HuH-7 (cell line): ENCODE measurements around the gene C10orf143.
"Not testable (repeated sequence)": the region's sequence is repeated elsewhere in the genome, so short reads cannot be mapped to it uniquely, and the experiment has no call there.

Source experiments
- DNase-seq: peaks from one replicate; pipeline ENCODE4 v3.0.0; 2011; ENCODE audit warnings: low spot score

C10orf143 gene

DNA sequence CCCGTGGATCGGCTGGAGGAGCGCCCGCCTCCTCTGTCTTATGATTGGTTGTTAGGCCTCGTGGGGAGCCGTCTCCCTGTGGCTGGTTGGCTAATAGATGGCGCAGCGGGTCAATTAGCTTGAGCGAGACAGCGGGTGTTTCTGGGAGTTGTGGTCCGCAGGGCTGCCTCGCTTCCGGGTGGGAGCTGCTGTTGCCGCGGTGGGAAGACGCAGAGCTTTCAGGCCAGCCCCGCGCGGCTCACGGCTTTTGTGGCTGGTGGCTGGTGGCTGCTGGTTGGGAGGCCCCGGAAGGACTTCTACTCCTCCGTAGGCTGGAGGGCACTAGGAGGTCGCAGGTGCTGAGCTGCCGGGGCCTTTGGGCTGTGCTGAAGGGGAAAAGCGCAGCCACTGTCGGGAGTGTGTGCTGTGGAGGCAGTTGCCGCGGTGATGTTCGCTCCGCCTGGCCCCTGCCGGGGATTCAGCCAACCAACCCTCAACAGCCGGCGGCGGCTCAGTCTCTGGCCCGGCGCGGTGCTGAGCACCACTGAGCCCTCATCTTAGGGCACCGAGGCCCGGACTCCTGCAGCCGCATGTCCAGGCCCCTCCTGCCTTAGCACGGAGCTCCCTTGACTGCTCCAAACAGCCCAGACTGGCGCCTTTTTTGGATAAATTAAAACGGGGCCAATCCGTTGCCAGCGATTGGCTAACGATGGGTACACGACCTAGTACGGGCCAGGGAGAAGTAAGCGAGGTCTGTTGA, 652 bp upstream of the C10orf143 start:
- DNase-seq = peak; percentile 97

DNA sequence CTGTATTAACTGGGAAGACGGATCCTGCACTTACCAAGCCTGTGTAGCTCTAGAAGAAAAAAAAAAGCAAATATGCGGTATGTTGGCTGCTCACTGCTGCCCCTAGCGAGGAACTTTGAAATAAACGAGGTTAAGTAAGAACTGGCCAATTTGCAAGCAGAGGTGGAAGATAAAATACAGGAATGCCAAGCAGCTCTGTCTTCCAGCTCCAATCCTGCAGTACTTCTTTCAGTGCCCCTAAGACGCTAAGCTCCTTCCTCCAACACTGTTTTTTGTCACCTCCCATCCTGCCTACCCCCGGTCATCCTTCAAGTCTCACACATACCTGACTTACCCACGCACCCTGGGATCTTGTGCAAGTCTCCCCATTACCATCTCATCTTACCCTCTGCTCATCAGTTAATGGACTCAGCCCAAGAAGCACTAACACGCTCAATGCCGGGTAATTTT, 809 bp downstream of the C10orf143 start:
- peak; percentile 67 for DNase-seq

DNA sequence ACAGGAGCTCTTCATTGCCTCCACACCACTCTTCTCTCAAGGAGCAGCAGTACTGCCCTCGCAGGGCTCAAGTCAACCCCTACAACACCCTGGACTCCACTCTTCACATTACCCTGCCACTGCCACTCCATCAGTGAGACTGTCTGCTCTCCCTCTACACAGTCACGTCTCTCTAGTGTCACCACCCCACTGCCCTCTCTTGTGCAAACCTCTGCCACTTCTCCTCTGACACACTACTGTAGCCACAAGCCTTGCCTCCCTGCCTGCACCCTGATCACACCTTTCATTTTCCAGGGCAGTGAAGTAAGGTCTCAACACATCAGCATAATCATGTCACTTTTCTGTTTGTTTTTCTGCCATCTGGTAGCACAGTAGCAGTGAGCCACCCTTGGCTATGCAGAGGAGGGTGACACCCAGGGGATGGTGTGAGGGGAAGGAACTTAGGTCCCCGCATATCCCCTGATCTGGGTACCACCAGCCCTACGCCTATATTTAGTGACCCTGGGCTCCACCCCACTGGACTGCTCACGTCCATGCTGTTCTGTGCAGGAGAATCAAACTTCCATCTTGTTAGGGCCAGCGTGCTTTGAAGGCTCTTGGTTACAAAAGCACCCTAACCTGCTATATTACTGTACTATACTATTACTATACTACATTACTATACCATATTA, 1.6 kb downstream of the C10orf143 start:
- DNase-seq = no peak

DNA sequence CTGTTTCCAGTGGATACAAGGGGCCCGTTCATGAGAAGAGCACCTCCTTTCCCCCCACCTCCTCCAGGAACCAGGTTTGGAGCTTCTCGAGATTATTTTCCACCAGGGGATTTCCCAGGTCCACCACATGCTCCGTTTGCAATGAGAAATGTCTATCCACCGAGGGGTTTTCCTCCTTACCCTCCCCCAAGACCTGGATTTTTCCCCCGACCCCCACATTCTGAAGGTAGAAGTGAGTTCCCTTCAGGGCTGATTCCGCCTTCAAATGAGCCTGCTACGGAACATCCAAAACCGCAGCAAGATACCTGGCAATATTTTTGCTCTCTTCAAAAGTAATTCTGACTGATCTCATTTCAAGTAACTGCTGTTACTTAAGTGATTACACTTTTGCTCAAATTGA, 2.5 kb downstream of the C10orf143 start:
- DNase-seq = not testable (repeated sequence)

DNA sequence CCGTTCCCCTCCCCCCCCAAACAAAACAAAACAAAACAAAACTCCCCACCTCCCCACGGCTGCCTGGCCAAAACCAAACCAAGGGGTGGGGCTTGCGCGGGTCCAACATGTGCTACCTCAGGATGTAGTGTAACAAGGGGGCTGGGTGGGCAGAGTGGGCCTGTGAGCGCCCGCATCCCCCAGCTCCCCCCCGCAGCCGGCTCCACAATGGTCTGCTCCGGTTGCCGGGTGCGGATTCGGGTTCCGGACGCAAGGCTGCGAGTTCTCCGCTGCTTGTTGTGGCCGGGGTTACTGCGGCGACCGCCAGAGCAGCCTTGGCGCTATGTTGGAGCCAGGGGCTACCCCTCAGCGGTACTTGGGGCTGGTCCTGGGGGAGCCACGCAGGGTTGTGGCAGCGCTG, 4.9 kb downstream of the C10orf143 start:
- DNase-seq = no peak

DNA sequence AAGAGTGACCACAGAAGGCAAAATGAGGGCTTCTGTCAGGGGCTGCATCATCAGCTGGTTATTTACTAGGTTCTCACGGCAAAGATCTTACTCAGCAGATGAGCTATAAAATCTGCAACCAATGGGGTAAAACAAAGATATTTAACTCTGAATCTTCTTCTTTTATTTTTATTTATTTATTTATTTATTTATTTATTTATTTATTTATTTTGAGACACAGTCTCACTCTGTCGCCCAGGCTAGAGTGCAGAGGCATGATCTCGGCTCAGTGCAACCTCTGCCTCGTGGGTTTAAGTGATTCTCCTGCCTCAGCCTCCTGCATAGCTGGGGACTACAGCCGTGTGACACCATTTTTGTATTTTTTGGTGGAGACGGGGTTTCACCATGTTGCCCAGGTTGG, 11.3 kb downstream of the C10orf143 start:
- DNase-seq = no peak

DNA sequence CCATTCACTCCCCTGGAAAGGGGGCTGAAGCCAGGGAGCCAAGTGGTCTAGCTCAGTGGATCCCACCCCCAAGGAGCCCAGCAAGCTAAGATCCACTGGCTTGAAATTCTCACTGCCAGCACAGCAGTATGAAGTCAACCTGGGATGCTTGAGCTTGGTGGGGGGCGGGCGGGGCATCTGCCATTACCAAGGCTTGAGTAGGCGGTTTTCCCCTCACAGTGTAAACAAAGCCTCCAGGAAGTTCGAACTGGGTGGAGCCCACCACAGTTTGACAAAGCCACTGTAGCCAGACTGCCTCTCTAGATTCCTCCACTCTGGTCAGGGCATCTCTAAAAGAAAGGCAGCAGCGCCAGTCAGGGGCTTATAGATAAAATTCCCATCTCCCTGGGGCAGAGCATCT, 20.1 kb downstream of the C10orf143 start:
- DNase-seq = not testable (repeated sequence)

DNA sequence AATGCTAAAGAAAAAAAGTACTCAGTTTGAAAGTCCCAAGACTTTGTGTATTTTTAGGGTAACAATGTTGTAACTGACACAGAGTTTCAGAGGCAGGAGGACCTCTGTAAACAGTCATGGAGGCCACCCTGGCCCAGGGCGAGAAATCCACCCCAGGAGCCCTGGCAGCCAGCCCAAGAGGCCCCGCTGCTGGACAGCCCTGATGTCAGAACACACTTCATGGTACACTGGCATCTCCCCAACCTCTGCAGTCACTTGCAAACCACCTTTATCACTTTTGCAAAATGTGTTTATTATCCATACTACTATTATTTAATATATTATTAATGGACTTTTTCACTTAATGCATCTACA, 30.2 kb downstream of the C10orf143 start:
- DNase-seq = no peak

DNA sequence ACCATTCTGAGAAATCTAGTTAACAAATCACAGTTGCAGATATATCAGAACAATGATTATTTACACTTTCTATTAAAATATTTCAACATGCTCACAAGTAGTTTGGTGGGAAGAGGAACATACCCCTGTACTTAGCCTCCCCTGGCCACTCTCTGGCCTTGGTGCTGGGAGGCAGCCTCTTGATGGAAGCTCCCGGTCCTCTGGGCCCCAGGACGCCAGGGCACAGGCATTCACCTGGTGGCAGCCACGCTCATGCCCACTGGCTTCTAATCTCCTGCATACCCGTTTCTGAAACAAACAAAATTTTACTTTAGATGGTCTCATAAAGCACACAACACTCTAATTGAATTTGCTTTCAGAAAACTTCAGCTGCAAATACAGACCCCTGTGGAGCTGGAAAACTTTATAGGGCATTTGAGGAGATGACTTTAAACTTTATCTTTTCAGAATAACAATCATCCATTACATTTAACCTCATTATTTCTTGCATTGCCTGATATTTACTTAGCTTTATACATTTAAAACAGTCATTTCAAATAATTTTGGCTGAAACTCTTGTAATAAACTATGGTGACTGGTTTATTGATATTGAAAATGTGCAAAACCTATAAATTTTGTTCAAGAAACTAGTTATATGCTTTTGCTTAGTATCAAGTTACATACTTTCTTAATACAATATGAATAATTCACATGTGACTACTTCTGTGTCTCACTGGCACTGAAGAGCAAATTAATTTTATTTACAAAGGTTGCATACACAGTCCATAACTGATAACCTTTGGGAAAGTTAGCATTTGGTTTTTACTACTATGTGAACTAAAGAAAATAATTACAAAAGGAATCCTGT, 30.8 kb downstream of the C10orf143 start:
- no peak for DNase-seq

DNA sequence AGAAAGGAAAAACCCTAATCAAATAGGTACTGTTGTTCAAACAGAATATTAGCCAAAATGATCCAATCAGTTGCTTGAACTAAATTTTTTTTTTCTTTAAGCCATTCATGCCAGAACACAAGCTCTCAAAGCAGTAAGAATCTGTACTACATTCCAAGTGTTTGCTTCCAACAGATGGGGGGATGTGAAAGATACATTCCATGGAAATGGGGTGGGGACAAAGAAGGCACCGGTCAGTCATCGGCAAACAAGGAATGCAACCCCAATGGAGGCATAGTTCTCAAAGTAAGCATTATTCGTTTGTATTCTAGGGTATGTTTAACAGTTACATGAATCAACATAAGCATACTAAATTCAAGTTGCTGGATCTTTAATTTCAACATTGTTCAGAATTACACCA, 32.5 kb downstream of the C10orf143 start:
- no peak for DNase-seq

DNA sequence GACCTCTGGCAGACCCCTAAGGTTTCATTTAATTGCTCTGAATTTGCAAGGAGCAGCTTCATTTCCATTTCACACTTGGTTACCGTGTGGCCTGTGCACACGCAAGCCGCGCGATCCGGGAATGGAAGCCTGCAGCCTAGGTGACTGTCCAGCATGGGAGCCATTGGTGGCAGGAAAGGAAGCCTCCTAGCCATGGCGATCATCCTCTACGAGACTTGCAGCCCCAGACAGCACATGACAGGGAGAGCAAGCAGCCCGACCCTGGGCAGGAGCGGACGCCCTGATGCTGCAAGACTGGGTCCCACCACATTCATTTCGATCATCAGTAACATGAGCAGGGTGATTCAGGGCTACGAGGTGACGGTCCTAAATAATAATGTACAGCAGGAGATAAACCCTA, 33.9 kb downstream of the C10orf143 start:
- no peak for DNase-seq

DNA sequence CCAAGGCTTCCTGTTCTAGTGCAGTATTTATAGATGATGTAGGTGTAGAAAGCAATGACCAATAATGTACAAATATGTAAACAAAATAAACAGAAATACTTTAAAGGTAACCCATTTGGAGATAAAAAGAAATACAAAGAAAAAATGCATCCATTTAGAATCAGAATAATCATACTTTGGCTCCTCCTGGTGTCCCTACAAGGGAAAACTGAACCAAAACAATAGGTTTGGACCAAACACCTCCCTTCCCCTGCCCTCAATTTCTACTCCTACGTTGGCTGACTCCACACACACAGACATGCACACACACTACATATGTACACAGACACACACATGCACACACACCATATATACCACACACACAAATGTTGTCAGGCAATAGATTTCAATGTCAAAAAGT, 36.0 kb downstream of the C10orf143 start:
- DNase-seq = no peak

DNA sequence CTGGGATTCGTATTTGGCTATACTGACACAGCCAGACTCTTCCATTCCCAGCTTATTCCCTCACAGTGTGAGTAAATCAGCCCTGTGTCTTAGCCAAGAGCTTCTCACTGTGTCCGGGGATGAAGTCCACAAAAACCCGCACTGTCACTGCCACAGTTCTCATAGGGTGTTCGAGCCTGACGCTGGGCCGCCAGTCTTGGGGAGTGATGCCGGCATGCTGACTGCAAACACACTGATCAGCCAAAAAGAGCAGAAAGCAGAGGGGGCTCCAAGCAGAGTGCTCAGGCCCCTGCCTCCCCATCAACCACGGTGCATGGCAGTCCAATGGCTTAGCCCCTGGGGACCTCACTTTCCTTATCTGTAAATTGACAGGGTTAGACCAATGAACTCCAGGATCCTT, 36.7 kb downstream of the C10orf143 start:
- DNase-seq = no peak

DNA sequence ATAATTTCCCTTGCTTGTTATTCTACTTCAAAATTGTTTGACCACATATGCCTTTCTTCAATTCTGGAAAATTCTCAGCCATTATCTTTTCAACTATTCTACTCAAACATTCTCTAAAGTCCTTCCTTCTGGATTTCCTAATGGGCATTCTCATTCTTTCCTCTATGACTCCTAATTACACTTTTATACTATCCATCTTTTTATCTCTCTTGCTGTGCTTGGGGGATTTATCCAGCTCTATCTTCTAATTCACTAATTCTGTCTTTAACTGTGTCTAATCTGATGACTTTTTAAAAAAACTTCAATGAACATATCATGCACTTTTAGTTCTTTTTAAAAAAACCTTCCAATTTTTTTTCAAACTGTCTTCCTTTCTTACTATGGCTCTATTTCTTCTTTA, 38.4 kb downstream of the C10orf143 start:
- DNase-seq = no peak

DNA sequence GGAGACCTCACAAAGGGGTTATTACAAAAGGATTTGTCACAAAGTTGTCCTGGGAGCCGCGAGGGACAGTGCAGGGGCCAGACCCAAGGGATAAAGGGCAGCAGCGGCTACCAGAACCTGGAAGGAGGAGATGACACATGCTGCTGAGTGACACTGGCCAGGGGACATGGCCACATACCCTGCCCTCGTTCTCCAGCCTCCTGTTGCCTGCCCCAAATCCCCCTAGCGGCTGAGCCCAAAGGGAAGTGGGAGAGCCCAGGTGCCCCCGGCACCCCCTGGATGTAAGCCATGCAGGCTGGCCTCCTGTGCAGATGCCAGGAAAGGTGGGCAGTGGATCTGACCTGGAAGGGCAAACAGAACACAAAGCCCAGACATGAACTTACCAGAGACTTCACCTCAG, 42.7 kb downstream of the C10orf143 start:
- no peak for DNase-seq

DNA sequence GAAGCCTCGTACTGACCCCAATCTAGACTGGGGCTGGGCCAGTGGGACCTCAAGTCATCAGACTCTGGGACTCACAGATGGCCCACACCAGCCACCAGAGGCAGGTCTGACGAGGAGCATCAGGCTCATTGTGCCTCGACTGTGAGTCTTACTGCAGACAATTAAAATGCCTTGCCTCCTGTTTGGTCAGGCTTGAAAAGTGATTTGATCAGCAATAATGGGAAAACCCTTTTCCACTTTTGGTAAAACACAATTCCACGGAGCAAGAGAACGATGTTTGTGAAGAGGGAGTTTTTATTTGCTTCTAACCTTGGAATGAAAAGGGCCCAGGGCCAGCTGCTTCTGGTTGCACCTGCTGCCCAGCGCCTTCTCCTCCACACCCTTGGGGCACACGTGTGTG, 43.9 kb downstream of the C10orf143 start:
- no peak for DNase-seq

DNA sequence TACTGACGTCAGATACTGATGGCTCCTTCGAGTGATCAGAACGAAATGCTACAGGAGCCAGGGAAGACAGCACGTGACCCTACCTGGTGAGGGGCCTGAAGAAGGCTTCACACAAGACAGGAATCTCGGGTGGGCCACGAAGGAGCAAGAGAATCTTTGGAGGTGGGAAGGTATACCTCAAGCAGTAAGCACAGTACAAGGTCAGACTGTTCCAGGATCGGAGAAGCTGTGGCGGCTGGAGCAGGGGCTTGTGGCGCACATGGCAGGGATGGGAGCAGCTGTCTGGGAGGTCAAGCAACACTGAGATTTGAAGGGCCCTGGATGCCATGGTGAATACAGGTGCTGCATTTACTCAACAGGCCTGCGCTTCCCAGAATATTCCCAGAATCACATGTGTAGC, 45.4 kb downstream of the C10orf143 start:
- no peak for DNase-seq

DNA sequence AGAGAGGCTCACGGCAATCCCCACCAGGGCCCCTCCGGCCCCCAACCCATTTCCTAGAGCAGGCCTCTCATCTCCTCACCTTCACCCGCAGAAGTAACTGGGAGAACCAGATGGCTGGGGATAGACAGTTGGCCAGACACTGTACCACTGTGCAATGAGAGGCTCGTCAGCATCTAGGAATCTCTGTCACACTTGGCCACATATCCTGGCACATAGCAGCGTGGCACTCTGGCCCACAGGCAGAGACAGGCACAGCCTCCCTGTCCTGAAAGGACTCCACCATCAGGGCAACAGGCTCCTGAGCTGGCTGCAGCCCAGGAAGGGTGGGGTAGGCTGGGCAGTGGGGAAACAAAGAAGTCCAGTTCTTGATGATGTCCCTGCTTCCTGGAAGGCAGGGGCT, 45.8 kb downstream of the C10orf143 start:
- no peak for DNase-seq

DNA sequence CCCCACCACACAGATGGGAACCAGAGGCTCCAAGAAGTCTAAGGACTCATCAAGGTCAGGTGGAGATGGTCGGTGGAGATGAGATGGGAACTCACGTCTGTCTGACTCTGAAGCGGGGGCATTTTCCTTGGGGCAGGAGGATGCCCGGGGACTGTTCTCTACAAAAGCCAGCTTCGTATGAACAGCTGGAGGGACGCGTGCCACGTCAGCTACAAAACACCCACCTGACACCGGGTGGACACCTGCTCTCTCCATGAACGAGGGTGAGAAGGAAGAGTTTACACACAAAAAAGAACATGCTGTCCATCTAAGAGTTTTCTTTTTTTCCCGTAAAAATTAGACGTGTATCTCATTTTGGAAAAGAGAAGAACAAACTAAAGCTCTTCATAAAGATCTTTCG, 47.7 kb downstream of the C10orf143 start:
- DNase-seq = no peak

DNA sequence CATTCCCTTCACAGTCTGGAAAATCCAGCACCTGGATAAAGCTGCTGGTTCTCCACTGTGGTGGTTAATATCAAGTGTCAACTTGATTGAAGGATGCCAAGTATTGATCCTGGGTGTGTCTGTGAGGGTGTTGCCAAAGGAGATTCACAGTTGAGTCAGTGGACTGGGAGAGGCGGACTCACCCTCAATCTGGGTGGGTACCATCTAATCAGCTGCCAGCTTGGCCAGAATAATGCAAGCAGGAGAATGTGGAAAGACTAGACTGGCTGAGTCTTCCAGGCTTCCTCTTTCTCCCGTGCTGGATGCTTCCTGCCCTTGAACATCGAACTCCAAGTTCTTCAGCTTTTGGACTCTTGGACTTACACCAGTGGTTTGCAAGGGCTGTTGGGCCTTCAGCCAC, 48.4 kb downstream of the C10orf143 start:
- no peak for DNase-seq

DNA sequence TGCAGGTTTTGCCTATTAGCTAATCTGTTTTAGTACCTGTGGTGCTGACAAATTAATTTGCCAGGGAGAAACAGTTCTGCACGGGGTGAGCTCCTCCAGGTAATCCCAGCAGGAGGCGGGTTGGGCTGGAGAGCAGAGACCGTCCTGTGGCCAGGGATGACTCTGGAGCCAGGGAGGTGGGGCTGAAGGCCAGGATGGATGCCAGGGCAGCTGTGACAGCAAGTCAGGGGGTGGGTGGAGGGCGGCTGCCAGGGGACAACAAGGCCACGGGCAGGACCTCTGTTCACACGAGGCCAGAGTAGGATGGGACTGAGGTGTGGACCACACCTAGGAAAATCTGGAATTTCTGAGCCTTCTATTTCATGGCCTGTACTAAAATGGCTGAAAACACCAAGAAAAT, 48.9 kb downstream of the C10orf143 start:
- no peak for DNase-seq

DNA sequence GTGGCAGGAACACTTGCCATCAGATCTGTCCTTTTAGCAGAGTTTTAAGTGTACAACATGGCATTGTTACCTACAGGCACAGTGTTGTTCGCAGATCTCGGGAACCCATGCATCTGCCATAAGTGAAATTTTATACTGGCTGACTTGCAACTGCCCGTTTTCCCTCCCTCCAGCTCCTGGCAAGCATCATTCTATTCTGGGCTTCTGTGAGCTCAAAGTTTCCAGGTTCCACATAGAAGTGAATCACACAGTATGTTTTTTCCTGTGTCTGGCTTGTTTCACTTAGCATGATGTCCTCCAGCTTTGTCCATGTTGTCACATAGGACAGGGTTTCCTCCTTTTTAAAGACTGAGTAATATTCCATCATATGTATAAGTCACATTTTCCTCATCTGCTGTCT, 56.6 kb downstream of the C10orf143 start:
- DNase-seq = no peak

DNA sequence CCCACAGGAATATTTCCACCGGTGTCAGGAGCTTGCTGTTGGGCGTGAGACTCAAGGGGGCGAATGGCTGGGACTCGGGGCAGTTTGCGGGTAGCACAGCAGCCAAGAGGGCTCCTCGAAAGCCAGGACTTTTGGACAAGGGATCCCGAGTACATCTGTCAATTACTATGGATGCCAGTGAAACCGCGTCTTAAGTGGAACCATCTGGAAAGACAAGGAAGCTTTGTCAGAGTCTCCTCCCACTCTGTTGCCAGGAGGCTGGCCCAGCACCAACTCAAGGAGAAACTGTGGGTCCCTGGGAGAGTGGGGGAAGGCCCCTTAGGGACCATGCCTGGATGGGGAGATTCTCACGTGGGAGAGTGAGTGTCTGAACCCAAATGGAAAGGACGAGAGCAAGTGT, 57.1 kb downstream of the C10orf143 start:
- no peak for DNase-seq
